Measurements from ENCODE around the gene IFNG. TPM values are rescaled to one million over a fixed set of nuclear protein-coding genes. Genes with fewer than 3 reads are reported as not detected.

Gene IFNG
- total RNA-seq, 1 donor from 2014 or later, result not detected

DNA sequence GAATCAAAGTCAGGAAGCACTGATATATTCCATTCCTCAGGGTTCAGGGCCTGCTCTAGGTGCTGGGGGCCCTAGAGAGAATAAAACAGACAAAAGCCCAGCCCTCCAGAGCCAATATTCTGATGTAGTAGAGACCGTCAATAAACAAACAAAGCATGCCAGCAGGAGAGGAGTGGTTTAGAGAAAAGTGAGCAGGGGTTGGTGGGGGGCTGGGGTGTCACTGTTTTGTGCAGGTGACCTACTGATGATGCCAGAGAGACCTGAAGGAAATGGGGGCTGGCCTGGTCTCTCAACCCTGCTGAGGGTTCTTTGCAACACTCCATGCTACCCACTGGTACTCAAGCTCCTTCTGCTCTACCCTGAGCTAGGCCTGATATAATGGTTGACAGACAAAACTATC lies 39.6 kb upstream of the IFNG start:
- Mint-ChIP-seq H3K36me3 (ENCODE audit: insufficient read depth) (no peaks in the 10 kb centered on the region), H3K9me3 (ENCODE audit: low read depth) (no peaks in the 10 kb centered on the region), H3K27me3 (peaks cover 5% of the 10 kb centered on the region), H3K27ac (no peak overlapping the region), H3K4me1 (ENCODE audit: low read depth) (peaks cover 9% of the 10 kb centered on the region), H3K4me3 (ENCODE audit: low read depth) (no peak overlapping the region)
- no peak for TF ChIP-seq CTCF (IDR thresholded peaks at IDR 0.05; ENCODE audit: unreplicated experiment)
- no peak for DNase-seq (ENCODE audit: low spot score, unreplicated experiment)

GRCh38 chr12:68198507-68199086 lies 39.1 kb upstream of the IFNG start:
- no peaks in the 10 kb centered on the region for H3K36me3 Mint-ChIP-seq (ENCODE audit: insufficient read depth)
- peaks cover 9% of the 10 kb centered on the region for H3K4me1 Mint-ChIP-seq (ENCODE audit: low read depth)
- no peak overlapping the region for H3K27ac Mint-ChIP-seq
- no peaks in the 10 kb centered on the region for H3K9me3 Mint-ChIP-seq (ENCODE audit: low read depth)
- peaks cover 5% of the 10 kb centered on the region for H3K27me3 Mint-ChIP-seq
- no peak for TF ChIP-seq CTCF (IDR thresholded peaks at IDR 0.05; ENCODE audit: unreplicated experiment)
- H3K4me3 Mint-ChIP-seq (ENCODE audit: low read depth), result no peak overlapping the region
- DNase-seq (ENCODE audit: low spot score, unreplicated experiment), result no peak

DNA sequence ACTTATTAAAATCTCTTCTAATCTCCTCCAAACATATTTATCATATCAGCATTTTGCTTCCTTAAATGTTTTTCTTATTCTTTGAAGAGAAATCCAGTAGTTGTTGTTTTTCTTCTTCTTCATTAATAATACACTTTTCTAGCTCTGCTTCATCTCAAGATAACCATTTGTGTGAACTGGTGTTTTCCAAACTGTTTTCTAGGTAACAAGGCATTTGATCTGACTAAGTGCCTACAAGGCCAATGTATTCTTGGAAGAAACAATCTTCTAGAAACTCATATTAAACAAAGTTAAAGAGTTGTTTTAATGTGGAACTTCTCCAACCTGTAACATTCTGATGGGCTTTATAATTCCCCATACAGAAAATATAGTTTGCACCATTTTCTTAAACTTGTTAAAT lies 30.8 kb upstream of the IFNG start:
- Mint-ChIP-seq H3K27ac (no peak overlapping the region), H3K4me1 (ENCODE audit: low read depth) (peaks cover 5% of the 10 kb centered on the region), H3K36me3 (ENCODE audit: insufficient read depth) (no peaks in the 10 kb centered on the region), H3K4me3 (ENCODE audit: low read depth) (no peak overlapping the region), H3K27me3 (peaks cover 4% of the 10 kb centered on the region), H3K9me3 (ENCODE audit: low read depth) (no peaks in the 10 kb centered on the region)
- DNase-seq (ENCODE audit: low spot score, unreplicated experiment), result no peak
- TF ChIP-seq CTCF (IDR thresholded peaks at IDR 0.05; ENCODE audit: unreplicated experiment), result no peak

DNA sequence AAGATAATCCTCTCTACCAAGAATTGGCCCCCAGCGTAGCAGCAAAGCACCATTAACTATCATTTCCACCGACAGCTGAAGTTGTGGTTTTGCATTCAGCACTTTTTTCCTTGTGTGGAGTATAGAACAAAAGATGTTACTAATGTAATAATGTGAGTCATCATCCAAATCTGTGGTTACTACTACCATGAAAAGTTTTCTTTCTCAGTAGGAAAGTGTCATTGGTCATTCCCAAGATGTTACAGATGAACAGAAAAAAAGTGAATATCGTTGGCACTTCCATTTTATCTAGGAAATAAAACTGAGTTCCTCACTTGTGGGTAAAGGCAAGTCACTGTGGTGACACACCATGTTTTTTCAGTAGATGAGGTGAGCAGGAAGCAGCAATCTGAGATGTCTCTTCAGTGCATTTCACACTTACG lies 30.3 kb upstream of the IFNG start:
- H3K27me3 Mint-ChIP-seq, result peaks cover 4% of the 10 kb centered on the region
- no peaks in the 10 kb centered on the region for H3K9me3 Mint-ChIP-seq (ENCODE audit: low read depth)
- no peak for TF ChIP-seq CTCF (IDR thresholded peaks at IDR 0.05; ENCODE audit: unreplicated experiment)
- H3K4me3 Mint-ChIP-seq (ENCODE audit: low read depth), result no peak overlapping the region
- DNase-seq (ENCODE audit: low spot score, unreplicated experiment), result no peak
- no peak overlapping the region for H3K27ac Mint-ChIP-seq
- H3K36me3 Mint-ChIP-seq (ENCODE audit: insufficient read depth), result no peaks in the 10 kb centered on the region
- peaks cover 5% of the 10 kb centered on the region for H3K4me1 Mint-ChIP-seq (ENCODE audit: low read depth)

GRCh38 chr12:68185598-68185997 lies 26.1 kb upstream of the IFNG start:
- Mint-ChIP-seq H3K27ac (no peak overlapping the region), H3K9me3 (ENCODE audit: low read depth) (no peaks in the 10 kb centered on the region), H3K36me3 (ENCODE audit: insufficient read depth) (no peaks in the 10 kb centered on the region), H3K4me3 (ENCODE audit: low read depth) (no peak overlapping the region), H3K27me3 (no peaks in the 10 kb centered on the region), H3K4me1 (ENCODE audit: low read depth) (peaks cover 2% of the 10 kb centered on the region)
- no peak for DNase-seq (ENCODE audit: low spot score, unreplicated experiment)
- no peak for TF ChIP-seq CTCF (IDR thresholded peaks at IDR 0.05; ENCODE audit: unreplicated experiment)

Data from progenitor cell of endocrine pancreas (in vitro differentiated cells).